HG03025 (cell line): ENCODE measurements around the gene B4GALT5.

Experiments used
- ATAC-seq: cut with Tn5 transposase; IDR thresholded peaks from one replicate; pipeline ENCODE4 v1.9.1; 2021; ENCODE audit warnings: mild to moderate bottlenecking, moderate library complexity; ENCODE audit not compliant: unreplicated experiment, low FRiP score

Gene B4GALT5

GRCh38 chr20:49661560-49662329, 51.9 kb downstream of the B4GALT5 start:
- no peak for ATAC-seq

DNA sequence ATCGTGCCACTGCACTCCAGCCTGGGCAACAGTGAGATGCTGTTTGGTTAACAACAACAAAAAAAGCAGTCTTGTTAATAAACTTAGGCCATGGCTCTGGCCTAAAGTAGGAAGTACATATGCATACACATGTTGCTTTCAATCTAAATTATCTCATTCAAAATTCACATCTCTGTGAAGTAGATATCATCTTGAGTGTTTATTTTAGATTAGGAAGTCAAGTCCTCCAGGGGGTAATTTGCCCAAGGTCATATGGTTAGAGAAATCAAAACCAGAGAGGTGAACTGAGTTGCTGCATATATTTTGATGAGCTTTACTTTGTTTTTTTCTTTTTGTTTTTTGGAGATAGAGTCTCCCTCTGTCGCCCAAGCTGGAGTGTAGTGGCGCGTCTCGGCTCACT, 52.8 kb downstream of the B4GALT5 start:
- no peak for ATAC-seq

- no peak for ATAC-seq
These were observed 54.6 kb downstream of the B4GALT5 start for GRCh38 chr20:49659056-49659455.

GRCh38 chr20:49658508-49658907, 55.2 kb downstream of the B4GALT5 start:
- no peak for ATAC-seq

GRCh38 chr20:49657118-49657901, 56.4 kb downstream of the B4GALT5 start:
- no peak for ATAC-seq

DNA sequence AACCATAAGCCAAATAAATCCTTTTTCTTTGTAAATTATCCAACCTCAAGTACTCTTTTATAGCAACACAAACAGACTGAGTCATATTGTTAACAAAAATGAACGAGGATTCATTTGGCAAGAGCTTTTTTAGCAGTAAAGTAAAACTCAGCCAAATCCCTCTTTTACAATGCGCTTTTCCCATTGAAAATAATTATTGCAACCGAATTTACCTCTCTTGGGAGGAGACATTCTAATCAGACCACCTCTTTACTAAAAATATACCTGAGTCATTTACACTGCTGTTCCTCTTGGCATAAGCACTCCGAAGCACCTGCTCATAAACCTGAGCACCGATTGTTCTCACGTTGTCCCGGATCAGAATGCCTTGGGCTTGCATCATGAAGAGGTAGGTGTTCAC, 57.4 kb downstream of the B4GALT5 start:
- no peak for ATAC-seq

GRCh38 chr20:49653925-49654434, 59.7 kb downstream of the B4GALT5 start:
- ATAC-seq = no peak

DNA sequence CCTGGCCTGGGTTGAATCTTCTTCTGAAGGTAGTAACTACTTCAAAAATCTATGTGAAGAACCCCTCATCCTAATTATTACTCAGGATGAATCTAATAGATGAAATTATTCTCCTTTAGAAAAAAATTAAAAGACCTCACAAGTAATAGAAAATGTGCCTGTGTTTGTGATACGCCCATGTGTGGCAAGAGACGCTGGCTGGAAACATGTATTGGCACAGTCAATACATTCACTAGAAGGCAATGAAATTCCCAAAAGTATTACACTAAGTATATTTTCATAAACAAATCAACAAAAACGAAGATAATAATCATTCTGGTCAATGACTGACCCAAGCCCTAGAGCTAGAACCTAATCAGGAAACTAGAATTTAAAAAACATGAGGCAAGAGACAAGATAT, 64.0 kb downstream of the B4GALT5 start:
- ATAC-seq = no peak

- no peak for ATAC-seq
These were observed 66.1 kb downstream of the B4GALT5 start for GRCh38 chr20:49647550-49647949.

DNA sequence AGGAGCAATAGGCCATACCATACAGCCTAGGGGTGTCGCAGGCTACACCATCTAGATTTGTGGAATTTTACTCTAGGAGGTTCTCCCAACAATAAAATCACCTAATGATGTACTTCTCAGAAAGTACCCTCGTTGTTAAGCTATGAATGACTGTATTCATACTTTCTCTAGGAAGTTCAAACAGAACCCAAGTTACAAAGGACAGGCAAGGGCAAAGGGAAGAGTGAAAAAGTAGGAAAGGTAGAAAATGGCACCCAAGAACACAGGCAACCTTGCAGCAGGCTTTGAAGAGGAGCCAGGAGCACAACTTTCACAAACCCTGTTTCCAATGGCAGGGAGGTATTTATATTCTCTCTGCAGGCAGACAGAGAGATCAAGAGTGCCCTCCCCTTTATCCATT, 67.2 kb downstream of the B4GALT5 start:
- ATAC-seq = no peak

DNA sequence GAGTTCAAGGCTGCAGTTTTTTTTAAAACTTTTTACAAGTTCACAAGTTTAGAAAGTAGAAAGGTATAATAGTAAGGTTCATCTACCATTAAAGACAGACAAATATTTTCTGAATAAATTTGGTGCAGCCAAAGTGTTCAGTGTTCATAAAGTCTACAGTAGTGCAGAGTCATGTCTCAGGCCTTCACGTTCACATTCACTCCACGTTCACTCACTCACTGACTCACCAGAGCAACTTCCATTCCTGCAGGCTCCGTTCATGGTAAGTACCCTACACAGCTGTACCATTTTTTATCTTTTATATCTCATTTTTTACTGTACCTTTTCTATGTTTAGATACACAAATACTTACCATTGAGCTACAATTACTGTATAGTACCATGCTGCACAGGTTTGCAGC, 67.6 kb downstream of the B4GALT5 start:
- no peak for ATAC-seq

DNA sequence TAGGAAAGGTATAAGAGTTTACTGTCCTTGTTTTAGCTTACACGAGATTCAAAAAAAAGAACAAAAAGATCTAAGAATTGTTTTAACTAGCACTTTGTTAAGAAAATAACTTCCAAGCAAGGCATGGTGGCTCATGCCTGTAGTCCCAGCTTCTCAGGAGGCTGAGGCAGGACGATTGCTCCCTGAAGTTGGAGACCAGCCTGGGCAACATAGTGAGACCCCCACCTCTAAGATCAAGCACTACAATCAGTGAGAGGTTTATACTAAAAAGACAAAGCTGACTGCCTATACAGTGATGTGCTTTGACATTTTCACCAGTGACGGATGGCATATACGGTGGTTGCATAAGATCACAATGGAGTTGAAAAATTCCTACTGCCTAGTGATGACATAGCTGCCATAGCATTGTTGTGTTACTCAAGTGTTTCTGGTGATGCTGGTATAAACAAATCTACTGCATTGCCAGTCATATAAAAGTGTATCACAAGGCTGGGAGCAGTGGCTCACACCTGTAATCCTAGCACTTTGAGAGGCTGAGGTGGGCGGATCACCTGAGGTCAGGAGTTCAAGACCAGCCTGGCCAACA, 68.6 kb downstream of the B4GALT5 start:
- ATAC-seq = no peak

DNA sequence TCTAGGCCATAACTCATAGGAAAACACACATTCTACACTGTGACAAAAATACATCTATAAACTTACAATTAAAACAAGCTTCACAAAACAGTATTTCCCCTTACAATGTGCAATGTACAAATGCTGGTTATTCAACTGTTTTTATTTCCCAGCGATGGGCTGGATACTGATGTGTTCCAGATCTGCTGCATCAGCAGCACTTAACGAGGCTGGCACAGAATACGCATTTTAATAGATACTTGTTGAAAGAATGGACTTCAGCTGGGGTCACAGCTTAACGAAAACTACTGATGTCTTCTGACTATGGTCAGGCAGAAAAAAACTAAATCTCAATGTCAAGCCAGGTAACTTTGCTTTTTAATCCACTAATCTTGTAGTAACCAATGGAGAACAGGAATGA, 70.9 kb downstream of the B4GALT5 start:
- no peak for ATAC-seq

GRCh38 chr20:49641683-49642656, 71.7 kb downstream of the B4GALT5 start:
- no peak for ATAC-seq

DNA sequence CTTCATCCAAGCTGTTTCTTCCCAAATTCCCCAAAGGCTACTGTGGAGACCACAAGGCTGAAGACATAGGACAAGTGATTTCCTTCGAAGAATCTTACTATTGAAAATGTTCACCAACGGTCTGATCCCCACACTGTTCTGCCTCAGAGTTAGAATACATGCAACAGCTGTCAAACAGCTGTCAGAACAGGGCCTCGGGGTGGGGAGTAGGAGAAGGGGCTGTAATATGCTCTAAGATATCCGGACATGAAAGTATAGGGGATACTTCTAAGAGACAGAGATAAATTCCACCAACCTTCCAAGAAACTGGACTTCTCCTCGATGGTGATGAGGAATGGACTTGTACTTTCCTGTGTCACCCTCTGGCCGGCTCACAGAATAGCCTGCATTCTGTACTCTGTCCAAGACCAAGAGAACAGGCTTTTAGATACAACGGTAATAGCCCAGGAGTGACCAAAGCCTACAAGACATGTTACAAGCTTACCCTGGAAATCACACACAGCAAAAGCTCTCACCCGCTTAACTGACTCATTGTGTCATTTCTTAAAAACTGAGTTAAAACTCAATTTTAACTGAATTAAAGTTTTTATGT, 76.5 kb downstream of the B4GALT5 start:
- no peak for ATAC-seq

DNA sequence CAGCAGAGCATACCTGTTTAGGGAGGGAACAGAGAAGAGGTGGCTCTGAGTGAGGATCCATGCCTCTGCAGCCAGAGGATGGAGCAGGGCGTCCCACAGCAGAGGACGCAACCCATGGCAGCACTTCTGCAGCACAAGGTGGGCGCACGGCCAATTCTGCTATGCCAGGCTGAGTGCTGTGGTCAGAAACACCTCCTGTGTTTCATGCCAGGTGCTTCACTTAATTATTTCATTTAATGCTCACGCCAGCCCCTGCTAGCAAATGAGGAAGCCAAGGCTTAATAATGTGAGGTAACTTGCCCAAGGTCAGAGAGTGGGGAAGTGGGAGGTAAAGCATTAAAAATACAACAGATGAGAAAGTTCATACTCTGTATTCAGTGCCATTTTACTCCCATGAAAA, 77.2 kb downstream of the B4GALT5 start:
- ATAC-seq = no peak

DNA sequence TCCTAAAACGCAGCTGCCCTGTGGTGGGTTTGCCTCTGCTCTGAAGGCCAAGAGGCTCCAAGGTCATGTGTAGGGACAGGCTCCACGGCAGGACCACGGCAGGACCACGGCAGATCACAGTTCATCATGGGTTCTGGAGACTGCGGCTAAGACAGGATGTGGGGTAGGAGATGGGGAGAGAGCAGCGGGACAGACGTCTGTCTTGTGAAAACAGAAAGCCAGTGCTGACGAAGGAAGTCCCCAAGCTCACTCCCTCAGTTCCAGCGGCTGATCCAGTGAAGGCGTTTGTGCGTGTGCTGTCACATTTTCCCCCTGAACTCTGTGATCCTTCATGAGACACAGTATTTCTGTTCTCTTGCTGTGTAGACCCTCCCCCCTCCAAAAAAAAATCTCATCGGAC, 77.8 kb downstream of the B4GALT5 start:
- no peak for ATAC-seq

DNA sequence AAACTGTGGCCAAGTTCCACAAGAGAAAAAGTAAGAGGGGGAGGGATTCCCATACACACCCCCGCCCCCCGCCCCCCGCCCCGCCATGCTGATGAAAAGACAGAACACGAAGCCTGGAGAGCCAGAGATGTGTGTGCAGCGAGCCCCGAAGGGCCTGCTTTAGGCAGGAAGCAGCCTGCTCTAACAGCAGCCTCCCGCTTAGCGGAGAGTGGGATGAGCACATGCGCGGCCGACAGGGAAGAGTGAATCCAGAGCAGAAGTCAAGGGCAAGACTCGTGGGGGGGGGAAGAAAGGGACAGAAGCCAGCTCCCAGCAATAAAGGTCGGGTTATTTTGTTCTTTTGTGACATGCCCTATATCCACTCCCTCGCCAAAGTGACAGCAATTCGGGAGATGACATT, 78.5 kb downstream of the B4GALT5 start:
- ATAC-seq = no peak

GRCh38 chr20:49634116-49634515, 79.6 kb downstream of the B4GALT5 start:
- no peak for ATAC-seq

DNA sequence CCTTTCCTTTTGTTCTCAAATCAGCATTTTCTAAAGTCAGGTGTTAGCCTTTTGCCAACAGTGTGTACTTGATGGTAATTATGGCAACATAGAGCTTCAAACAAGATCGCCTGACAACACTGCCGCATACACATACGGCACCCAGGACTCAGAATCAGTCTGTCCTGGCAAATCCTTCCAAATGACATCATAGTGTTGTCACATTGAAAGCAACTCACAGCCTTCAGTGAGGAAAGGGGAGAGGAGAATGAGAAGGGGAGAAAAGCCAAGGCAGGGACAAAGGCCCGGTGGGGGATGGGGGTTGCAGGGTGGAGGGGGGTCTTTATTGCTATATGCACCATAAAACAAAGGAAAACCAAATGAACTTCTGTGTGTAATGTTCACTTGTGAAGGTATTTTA, 80.0 kb downstream of the B4GALT5 start:
- no peak for ATAC-seq
